Left ventricle myocardium inferior (tissue), 1 donor: ENCODE results near the gene NDUFAF7. TPM values are rescaled to one million over a fixed set of nuclear protein-coding genes. Genes with fewer than 3 reads are reported as not detected.
"Not testable (repeated sequence)": the region's sequence is repeated elsewhere in the genome, so short reads cannot be mapped to it uniquely, and the experiment has no call there.

ENCODE experiments used
- DNase-seq: peaks from one replicate; pipeline ENCODE4 v3.0.0-alpha.2; 2020
- H3K27ac ChIP-seq: fragments of 200-600 bp; replicated peaks from 2 replicates; pipeline ENCODE4 v1.8.0; 2021
- H3K27me3 ChIP-seq: fragments of 200-600 bp; 2 replicates; pipeline ENCODE4 v1.8.0; 2021; ENCODE audit warnings: low read depth
- H3K36me3 ChIP-seq: fragments of 200-600 bp; 2 replicates; pipeline ENCODE4 v1.8.0; 2021
- H3K4me1 ChIP-seq: fragments of 200-600 bp; 2 replicates; pipeline ENCODE4 v1.8.0; 2021
- H3K4me3 ChIP-seq: fragments of 200-600 bp; 2 replicates; pipeline ENCODE4 v1.8.0; 2021; ENCODE audit warnings: mild to moderate bottlenecking, moderate library complexity
- H3K9me3 ChIP-seq: fragments of 200-600 bp; replicated peaks from 2 replicates; pipeline ENCODE4 v1.8.0; 2021
- CTCF ChIP-seq: fragments of 200-600 bp; IDR thresholded peaks from 2 replicates; pipeline ENCODE4 v1.8.0; 2021; ENCODE audit warnings: antibody characterized with exemption, mild to moderate bottlenecking, borderline replicate concordance
- intact Hi-C: fragments of 100-400 bp; cut with micrococcal nuclease; formaldehyde crosslinking; loops from one replicate; pipeline ENCODE4 v1.11.0; 2022
- total RNA-seq: library from RNA; stranded (reverse); fragmentation: NEBNext Ultra II Directional; extraction: Animal tissue kit (Norgen Biotek cat#: 25700); gene quantifications from one replicate; pipeline ENCODE4 v1.2.1, GENCODE V29; 2021
- donor health status: DM: no; HTN: yes; CAD: no; lungs with severe emphysema.

The NDUFAF7 gene
- total RNA-seq, 1 donor from 2014 or later = 27.5 TPM

GRCh38 chr2:37190290-37190689 is 41.2 kb upstream of the NDUFAF7 start:
- Histone ChIP-seq H3K36me3 (no peaks in the 10 kb centered on the region), H3K4me3 (no peak overlapping the region), H3K27ac (no peak overlapping the region), H3K4me1 (no peaks in the 10 kb centered on the region), H3K27me3 (no peaks in the 10 kb centered on the region), H3K9me3 (no peaks in the 10 kb centered on the region)
- no peak for TF ChIP-seq CTCF
- intact Hi-C loops = no loop called here
- DNase-seq = no peak

- Histone ChIP-seq H3K9me3 (no peaks in the 10 kb centered on the region), H3K27ac (no peak overlapping the region), H3K4me1 (no peaks in the 10 kb centered on the region), H3K36me3 (no peaks in the 10 kb centered on the region), H3K4me3 (no peak overlapping the region), H3K27me3 (no peaks in the 10 kb centered on the region)
- intact Hi-C loops = no loop called here
- TF ChIP-seq CTCF = no peak
- DNase-seq = no peak
Observed at GRCh38 chr2:37191253-37191652, 40.2 kb upstream of the NDUFAF7 start.

GRCh38 chr2:37191747-37192146 is 39.7 kb upstream of the NDUFAF7 start:
- intact Hi-C loops = no loop called here
- DNase-seq = no peak
- Histone ChIP-seq H3K36me3 (no peaks in the 10 kb centered on the region), H3K4me1 (peaks cover 4% of the 10 kb centered on the region), H3K27me3 (no peaks in the 10 kb centered on the region), H3K27ac (no peak overlapping the region), H3K9me3 (no peaks in the 10 kb centered on the region), H3K4me3 (no peak overlapping the region)
- no peak for TF ChIP-seq CTCF

- no peak for TF ChIP-seq CTCF
- DNase-seq = no peak
- no peak overlapping the region for H3K4me3 ChIP-seq
- H3K36me3 ChIP-seq = no peaks in the 10 kb centered on the region
- H3K27ac ChIP-seq = no peak overlapping the region
- intact Hi-C loops = no loop called here
- peaks cover 12% of the 10 kb centered on the region for H3K4me1 ChIP-seq
- no peaks in the 10 kb centered on the region for H3K9me3 ChIP-seq
- no peaks in the 10 kb centered on the region for H3K27me3 ChIP-seq
Observed at GRCh38 chr2:37192551-37192950, 38.9 kb upstream of the NDUFAF7 start.

GRCh38 chr2:37195862-37196319 is 35.6 kb upstream of the NDUFAF7 start:
- H3K9me3 ChIP-seq, H3K27me3 ChIP-seq, H3K36me3 ChIP-seq, intact Hi-C loops, DNase-seq: not testable (repeated sequence)
- Histone ChIP-seq H3K4me3 (peak overlapping the region; percentile 86), H3K4me1 (peaks cover 26% of the 10 kb centered on the region), H3K27ac (peak overlapping the region; percentile 92)

- TF ChIP-seq CTCF = no peak
- Histone ChIP-seq H3K4me1 (peaks cover 26% of the 10 kb centered on the region), H3K27ac (peak within 1 kb of the TSS; percentile 92), H3K27me3 (no peaks in the 10 kb centered on the region), H3K36me3 (peaks cover 9% of the 10 kb centered on the region), H3K4me3 (peak within 1 kb of the TSS; percentile 86), H3K9me3 (no peaks in the 10 kb centered on the region)
- intact Hi-C loops = no loop called here
- peak; percentile 85 for DNase-seq
Observed at GRCh38 chr2:37196320-37197195, 34.9 kb upstream of the NDUFAF7 start, which contains the start of gene CEBPZOS. Gene CEBPZOS (plus strand): TSS chr2:37196496. CDS start chr2:37199705, 3,209 bp downstream.
